Stimulated activated CD4-positive, alpha-beta T cell treated with anti-CD3 and anti-CD28 coated beads, Interleukin-1b, Interleukin-23, amount 100 ng/mL, for 48 hours (primary cell): ENCODE data around the gene ITGB7.
"Not testable (repeated sequence)": the region's sequence is repeated elsewhere in the genome, so short reads cannot be mapped to it uniquely, and the experiment has no call there.

Experiments used
- DNase-seq: peaks from one replicate; pipeline ENCODE4 v3.0.0-alpha.2; 2020

Gene ITGB7

GRCh38 chr12:53195516-53196420 is 11.3 kb downstream of the ITGB7 start:
- no peak for DNase-seq

GRCh38 chr12:53194973-53195372 is 12.1 kb downstream of the ITGB7 start:
- DNase-seq, result no peak

GRCh38 chr12:53193985-53194716 is 12.9 kb downstream of the ITGB7 start:
- DNase-seq, result no peak

- DNase-seq, result no peak
These were observed 14.0 kb downstream of the ITGB7 start for GRCh38 chr12:53193040-53193439.

DNA sequence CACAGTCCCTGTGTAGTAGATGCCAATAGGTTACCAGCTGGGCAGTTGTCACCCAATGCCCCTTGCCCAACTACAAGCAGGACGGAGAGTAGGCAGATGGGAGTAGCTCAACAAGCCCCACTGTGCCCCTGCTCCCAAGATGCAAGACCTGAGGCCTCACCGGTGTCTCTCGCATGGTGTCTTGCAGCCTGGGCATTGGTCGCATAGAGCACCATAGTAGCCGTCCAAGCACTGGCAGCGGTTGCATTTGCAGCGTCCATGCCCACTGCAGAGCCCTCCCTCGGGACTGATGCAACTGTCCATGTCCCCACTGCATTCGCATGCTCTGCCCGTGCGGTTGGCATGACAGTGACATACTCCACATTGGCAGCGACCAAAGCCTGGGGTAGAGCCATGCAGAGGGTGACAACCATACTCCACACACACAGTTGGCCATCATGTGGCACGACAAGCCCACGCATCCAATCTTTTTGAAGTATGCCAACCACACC is 14.5 kb downstream of the ITGB7 start:
- DNase-seq, result no peak

GRCh38 chr12:53191885-53192530 is 15.0 kb downstream of the ITGB7 start:
- no peak for DNase-seq

DNA sequence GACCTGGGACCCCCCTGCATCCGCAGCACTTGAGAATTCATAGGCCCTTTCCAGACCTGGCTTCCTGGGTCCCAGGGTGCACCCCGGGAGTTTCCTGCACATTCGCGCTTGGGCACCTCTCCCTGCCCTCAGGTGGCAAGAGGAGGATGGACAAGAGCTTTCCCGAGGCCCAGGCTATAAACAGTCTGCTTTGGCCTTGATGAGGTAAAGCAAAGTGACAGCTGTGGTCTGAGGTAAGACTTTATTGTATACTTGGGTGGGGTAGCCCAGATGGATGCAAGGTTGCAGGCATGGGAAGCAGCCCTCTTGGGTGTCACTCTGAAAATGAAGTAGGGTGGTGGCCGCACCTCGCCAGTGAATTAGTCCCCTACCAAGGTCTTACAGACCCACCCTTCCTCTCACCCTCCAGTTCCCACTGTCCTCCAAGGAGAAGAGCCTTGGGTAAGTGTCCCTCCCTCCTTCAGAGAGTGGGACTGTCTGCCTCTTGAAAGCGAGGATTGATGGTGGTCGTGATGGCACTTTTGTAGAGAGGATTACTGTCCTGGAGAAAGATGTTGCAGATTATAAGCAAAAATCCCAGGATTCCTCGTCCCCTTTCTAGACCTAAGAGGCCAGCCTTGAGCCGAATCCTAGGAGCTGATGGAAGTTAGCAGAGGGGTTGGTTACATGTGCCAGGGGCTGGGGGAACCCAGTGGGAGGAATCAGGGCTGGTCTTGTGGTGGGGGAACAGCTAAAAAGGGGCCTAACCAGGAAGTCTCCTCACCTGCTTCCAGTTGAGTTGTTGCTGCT is 15.8 kb downstream of the ITGB7 start:
- DNase-seq, result no peak

- DNase-seq, result peak; percentile 56
These were observed 16.8 kb downstream of the ITGB7 start for GRCh38 chr12:53190108-53190729.

DNA sequence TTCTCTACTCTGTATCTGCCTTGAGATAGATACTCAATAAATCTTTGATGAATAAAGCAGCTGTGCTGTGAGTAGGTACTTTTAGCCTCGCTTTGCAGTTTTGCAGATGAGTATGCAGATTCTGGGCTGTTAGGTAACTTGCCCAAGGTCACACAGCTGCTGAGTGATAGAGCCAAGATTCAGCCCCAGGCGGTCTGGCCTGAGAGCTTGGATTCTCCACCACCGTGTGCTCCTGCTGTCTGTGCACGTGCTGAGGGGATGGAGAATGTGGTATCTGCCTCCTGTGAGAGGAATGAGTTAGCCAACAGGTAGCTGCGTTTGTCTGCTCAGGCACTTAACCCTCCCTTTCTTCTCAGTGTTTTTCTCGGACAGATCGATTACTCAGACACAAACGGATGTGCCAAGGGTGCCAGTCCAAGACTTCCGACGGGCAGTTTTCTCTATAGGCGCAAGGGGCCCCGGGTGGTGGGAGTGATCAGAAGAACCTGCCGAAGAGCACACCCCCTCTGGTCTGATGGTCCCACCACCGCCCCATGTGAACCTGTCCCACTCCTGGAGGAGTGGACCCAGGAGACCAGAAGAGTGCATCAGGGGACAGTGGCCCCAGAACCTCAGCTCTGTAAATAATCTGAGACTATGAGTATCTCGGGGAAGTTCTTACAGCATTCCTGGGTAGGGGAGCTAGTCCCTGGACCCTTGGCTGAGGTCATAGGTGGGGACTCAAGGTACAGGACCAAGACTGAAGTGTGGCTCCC is 19.7 kb downstream of the ITGB7 start:
- DNase-seq, result no peak

- no peak for DNase-seq
These were observed 20.3 kb downstream of the ITGB7 start for GRCh38 chr12:53186745-53187144.

- no peak for DNase-seq
These were observed 21.4 kb downstream of the ITGB7 start for GRCh38 chr12:53185582-53186153.

DNA sequence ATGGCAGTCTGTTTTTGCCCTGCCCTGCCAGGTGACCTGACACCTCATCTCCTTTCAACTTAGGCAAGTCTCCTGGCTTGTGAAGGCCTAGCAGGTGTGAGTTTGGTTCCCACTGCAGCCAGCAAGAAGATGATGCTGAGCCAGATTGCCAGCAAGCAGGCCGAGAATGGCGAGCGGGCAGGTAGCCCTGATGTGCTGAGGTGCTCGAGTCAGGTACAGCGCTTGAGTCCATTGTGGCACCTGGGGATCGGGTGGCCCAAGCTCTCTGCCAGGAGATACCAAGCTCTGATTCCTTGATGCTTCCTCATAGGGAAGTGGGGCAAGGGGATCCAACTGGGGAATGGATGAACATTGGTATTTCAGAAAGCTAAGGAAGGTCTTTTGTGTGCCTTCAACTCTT is 22.2 kb downstream of the ITGB7 start:
- DNase-seq, result no peak

DNA sequence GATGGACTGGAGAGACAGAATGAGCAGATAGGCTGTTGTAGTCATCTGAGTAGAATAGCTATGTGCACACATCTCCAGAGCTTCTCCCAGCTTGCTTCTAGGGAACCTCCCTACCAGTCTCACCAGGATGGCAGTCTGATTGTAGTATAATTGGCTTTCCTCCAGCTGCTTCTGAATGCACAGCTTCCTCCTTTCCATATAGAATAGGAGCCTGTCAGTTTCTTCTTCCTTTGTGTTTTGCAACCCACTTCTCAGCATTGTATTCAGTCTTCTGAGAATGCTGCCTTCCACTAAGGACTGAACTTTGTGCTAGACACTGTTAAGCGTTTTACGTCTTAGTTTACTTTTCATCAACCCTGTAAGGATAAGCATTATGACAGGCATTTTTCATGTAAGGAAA is 24.1 kb downstream of the ITGB7 start:
- DNase-seq, result no peak

DNA sequence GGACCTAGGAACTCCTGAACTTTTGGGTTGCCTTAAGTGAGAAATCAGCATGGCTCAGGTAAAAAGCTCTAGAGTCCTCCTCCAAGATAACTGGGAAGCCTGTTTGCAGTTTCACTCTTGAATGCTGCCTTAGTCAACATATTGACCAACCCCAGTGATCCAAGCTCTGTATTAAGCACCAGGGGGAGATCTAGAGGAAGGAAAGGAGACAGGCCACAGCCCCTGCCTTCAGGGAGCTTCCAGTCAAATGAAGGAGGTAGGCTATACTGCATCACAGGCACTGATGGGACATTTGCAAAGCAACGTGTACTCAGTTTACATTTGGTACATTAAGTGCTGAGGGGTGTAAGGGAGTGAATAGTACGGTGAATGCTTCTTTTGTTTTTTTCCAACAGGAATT is 25.1 kb downstream of the ITGB7 start:
- no peak for DNase-seq

GRCh38 chr12:53180931-53181645 is 26.0 kb downstream of the ITGB7 start:
- DNase-seq, result peak; percentile 83

- DNase-seq, result peak; percentile 99
These were observed 26.7 kb downstream of the ITGB7 start, which contains the start of the genes CSAD and ZNF740 for GRCh38 chr12:53180220-53180930. CSAD (minus strand) TSS chr12:53180925; CDS start chr12:53173470, 7,455 bp downstream. ZNF740 (plus strand) TSS chr12:53180722; CDS start chr12:53181984, 1,262 bp downstream.

GRCh38 chr12:53179687-53180219 is 27.3 kb downstream of the ITGB7 start:
- DNase-seq, result no peak

DNA sequence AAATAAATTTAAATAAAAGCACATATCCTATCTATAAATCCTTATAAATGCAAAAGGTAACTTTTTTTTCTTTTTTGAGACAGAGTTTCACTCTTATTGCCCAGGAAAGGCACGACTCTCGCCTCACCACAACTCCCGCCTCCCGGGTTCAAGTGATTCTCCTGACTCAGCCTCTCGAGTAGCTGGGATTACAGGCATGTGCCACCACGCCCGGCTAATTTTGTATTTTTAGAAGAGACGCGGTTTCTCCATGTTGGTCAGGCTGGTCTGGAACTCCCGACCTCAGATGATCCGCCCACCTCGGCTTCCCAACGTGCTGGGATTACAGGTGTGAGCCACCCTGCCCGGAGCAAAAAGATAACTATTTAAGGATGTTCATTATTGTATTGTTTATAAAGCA is 28.2 kb downstream of the ITGB7 start:
- not testable (repeated sequence) for DNase-seq

DNA sequence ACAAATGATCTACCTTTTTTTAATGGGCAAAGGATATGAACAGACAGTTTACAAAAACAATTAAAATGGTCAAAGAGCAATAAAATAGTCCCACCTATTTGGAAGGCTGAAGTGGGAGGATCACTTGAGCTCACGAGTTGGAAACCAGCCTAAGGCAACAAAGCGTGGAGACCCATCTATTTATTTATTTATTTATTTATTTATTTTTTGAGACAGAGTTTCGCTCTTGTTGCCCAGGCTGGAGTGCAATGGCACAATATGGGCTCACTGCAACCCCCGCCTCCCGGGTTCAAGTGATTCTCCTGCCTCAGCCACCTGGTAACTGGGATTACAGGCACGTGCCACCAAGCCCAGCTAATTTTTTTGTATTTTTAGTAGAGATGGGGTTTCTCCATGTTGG is 29.6 kb downstream of the ITGB7 start:
- not testable (repeated sequence) for DNase-seq
